Endothelial cell (in vitro differentiated cells): Measurements from ENCODE around the gene SCGB3A1. TPM values are rescaled to one million over a fixed set of nuclear protein-coding genes. Genes with fewer than 3 reads are reported as not detected.

Experiments
- DNase-seq: peaks from one replicate; pipeline ENCODE4 v3.0.0; 2021; ENCODE audit warnings: low spot score
- H3K27ac Mint-ChIP-seq: one replicate; pipeline ENCODE4 v1.8.0; 2021; ENCODE audit warnings: mixed read lengths, inconsistent platforms; ENCODE audit not compliant: unreplicated experiment
- H3K27me3 Mint-ChIP-seq: one replicate; pipeline ENCODE4 v1.8.0; 2021; ENCODE audit warnings: mild to moderate bottlenecking, moderate library complexity, mixed read lengths, inconsistent platforms; ENCODE audit not compliant: unreplicated experiment
- H3K36me3 Mint-ChIP-seq: one replicate; pipeline ENCODE4 v1.8.0; 2021; ENCODE audit warnings: mild to moderate bottlenecking, low read depth, mixed read lengths, inconsistent platforms; ENCODE audit not compliant: unreplicated experiment
- H3K4me1 Mint-ChIP-seq: one replicate; pipeline ENCODE4 v1.8.0; 2021; ENCODE audit warnings: mild to moderate bottlenecking, mixed read lengths, inconsistent platforms; ENCODE audit not compliant: unreplicated experiment
- H3K4me3 Mint-ChIP-seq: one replicate; pipeline ENCODE4 v1.8.0; 2021; ENCODE audit warnings: mild to moderate bottlenecking, mixed read lengths, inconsistent platforms; ENCODE audit not compliant: unreplicated experiment
- H3K9me3 Mint-ChIP-seq: one replicate; pipeline ENCODE4 v1.8.0; 2021; ENCODE audit warnings: mixed read lengths, inconsistent platforms; ENCODE audit not compliant: unreplicated experiment
- CTCF ChIP-seq: fragments of 200-600 bp; sonication (generic); IDR thresholded peaks from one replicate; pipeline ENCODE4 v1.5.0; 2021; ENCODE audit warnings: antibody characterized with exemption; ENCODE audit not compliant: unreplicated experiment
- total RNA-seq: library from RNA; stranded (reverse); fragmentation: NEBNext Ultra II Directional; extraction: Animal tissue kit (Norgen Biotek cat#: 25700); gene quantifications from one replicate; pipeline ENCODE4 v1.2.1, GENCODE V29; 2021; ENCODE audit not compliant: unreplicated experiment

SCGB3A1 gene
- total RNA-seq, 1 donor from 2014 or later: 5.4 TPM

- TF ChIP-seq CTCF: no peak
- Mint-ChIP-seq H3K4me1 (peaks cover 9% of the 10 kb centered on the region), H3K9me3 (no peaks in the 10 kb centered on the region), H3K27me3 (peaks cover 11% of the 10 kb centered on the region), H3K36me3 (peaks cover 4% of the 10 kb centered on the region), H3K4me3 (peak overlapping the region; percentile 13), H3K27ac (no peak overlapping the region)
- DNase-seq: no peak
Measured at GRCh38 chr5:180586870-180587269, 4.4 kb downstream of the SCGB3A1 start.

- H3K27me3 Mint-ChIP-seq: peaks cover 11% of the 10 kb centered on the region
- DNase-seq: no peak
- peaks cover 4% of the 10 kb centered on the region for H3K36me3 Mint-ChIP-seq
- H3K27ac Mint-ChIP-seq: peak overlapping the region; percentile 16
- H3K9me3 Mint-ChIP-seq: no peaks in the 10 kb centered on the region
- TF ChIP-seq CTCF: no peak
- no peak overlapping the region for H3K4me3 Mint-ChIP-seq
- peaks cover 9% of the 10 kb centered on the region for H3K4me1 Mint-ChIP-seq
Measured at GRCh38 chr5:180586204-180586603, 5.1 kb downstream of the SCGB3A1 start.

GRCh38 chr5:180583738-180584137 lies 7.6 kb downstream of the SCGB3A1 start:
- no peak for TF ChIP-seq CTCF
- Mint-ChIP-seq H3K4me1 (peaks cover 10% of the 10 kb centered on the region), H3K27ac (no peak overlapping the region), H3K4me3 (no peak overlapping the region), H3K27me3 (peaks cover 2% of the 10 kb centered on the region), H3K36me3 (no peaks in the 10 kb centered on the region), H3K9me3 (no peaks in the 10 kb centered on the region)
- DNase-seq: no peak

GRCh38 chr5:180580681-180581080 lies 10.6 kb downstream of the SCGB3A1 start:
- Mint-ChIP-seq H3K9me3 (no peaks in the 10 kb centered on the region), H3K4me3 (no peak overlapping the region), H3K36me3 (peaks cover 8% of the 10 kb centered on the region), H3K27ac (no peak overlapping the region), H3K4me1 (peaks cover 6% of the 10 kb centered on the region), H3K27me3 (peaks cover 2% of the 10 kb centered on the region)
- no peak for DNase-seq
- TF ChIP-seq CTCF: no peak

GRCh38 chr5:180575571-180575970 lies 15.7 kb downstream of the SCGB3A1 start:
- no peak for DNase-seq
- Mint-ChIP-seq H3K27me3 (no peaks in the 10 kb centered on the region), H3K27ac (no peak overlapping the region), H3K4me3 (no peak overlapping the region), H3K36me3 (peaks cover 16% of the 10 kb centered on the region), H3K9me3 (no peaks in the 10 kb centered on the region), H3K4me1 (peaks cover under 1% of the 10 kb centered on the region)
- TF ChIP-seq CTCF: no peak
